OCI-LY7 (cell line): ENCODE data around the gene P2RY8. TPM values are rescaled to one million over a fixed set of nuclear protein-coding genes. Genes with fewer than 3 reads are reported as not detected.
"Not testable (repeated sequence)": the region's sequence is repeated elsewhere in the genome, so short reads cannot be mapped to it uniquely, and the experiment has no call there.

Source experiments
- BruUV-seq: library from RNA; stranded (reverse); fragments of 400-500 nt; replicated peaks from 2 replicates; lab custom pipeline; 2021; lab: Mats Ljungman, UMichigan
- CTCF ChIA-PET: fragments of 300-600 bp; sonication (Branson Sonifier 250); formaldehyde crosslinking; loops from one replicate; lab custom pipeline; 2022; ENCODE audit warnings: antibody characterized with exemption; ENCODE audit not compliant: unreplicated experiment; lab: Charles Lee
- POLR2A ChIA-PET: fragments of 300-600 bp; sonication (Branson Sonifier 250); formaldehyde crosslinking; loops from one replicate; lab custom pipeline; 2022; ENCODE audit warnings: antibody characterized with exemption; lab: Charles Lee
- DNase-seq: peaks from one replicate; pipeline ENCODE4 v3.0.0-alpha.2; 2015; ENCODE audit warnings: low spot score
- H2AFZ ChIP-seq: fragments of 200-600 bp; sonication (generic), shearing (Covaris generic); 2 replicates; pipeline ENCODE4 v1.6.1; 2014; ENCODE audit warnings: mild to moderate bottlenecking, antibody characterized with exemption, low read length, moderate library complexity
- H3K27ac ChIP-seq: fragments of 200-600 bp; sonication (generic); 2 replicates; pipeline ENCODE4 v1.5.1; 2014; ENCODE audit warnings: mixed run types, low read depth, mild to moderate bottlenecking, moderate library complexity, low read length, inconsistent platforms; ENCODE audit not compliant: poor library complexity, severe bottlenecking
- H3K36me3 ChIP-seq: fragments of 200-600 bp; sonication (generic); 2 replicates; pipeline ENCODE4 v1.6.1; 2014; ENCODE audit warnings: mild to moderate bottlenecking, antibody characterized with exemption, low read length, moderate library complexity, mixed read lengths; ENCODE audit not compliant: insufficient read depth
- H3K4me1 ChIP-seq: fragments of 200-600 bp; sonication (generic); 2 replicates; pipeline ENCODE4 v1.5.1; 2014; ENCODE audit warnings: mild to moderate bottlenecking, low read length; ENCODE audit not compliant: insufficient read depth, poor library complexity, severe bottlenecking
- H3K4me2 ChIP-seq: fragments of 200-600 bp; sonication (generic); 2 replicates; pipeline ENCODE4 v1.6.1; 2014; ENCODE audit warnings: mild to moderate bottlenecking, low read length
- H3K4me3 ChIP-seq: fragments of 200-600 bp; sonication (generic); 2 replicates; pipeline ENCODE4 v1.5.1; 2014; ENCODE audit warnings: mild to moderate bottlenecking, low read depth, low read length; ENCODE audit not compliant: poor library complexity, severe bottlenecking
- H3K79me2 ChIP-seq: fragments of 200-600 bp; sonication (generic); 2 replicates; pipeline ENCODE4 v1.6.1; 2016; ENCODE audit warnings: low read depth, mild to moderate bottlenecking, low read length, moderate library complexity, mixed read lengths; ENCODE audit not compliant: insufficient read depth
- H3K9me2 ChIP-seq: fragments of 200-600 bp; sonication (generic); 2 replicates; pipeline ENCODE4 v1.6.1; 2016; ENCODE audit warnings: mild to moderate bottlenecking, low read length, mixed read lengths; ENCODE audit not compliant: insufficient read depth
- H3K9me3 ChIP-seq: fragments of 200-600 bp; sonication (generic); 2 replicates; pipeline ENCODE4 v1.6.1; 2014; ENCODE audit warnings: mild to moderate bottlenecking, mixed run types, low read length, mixed read lengths
- H4K20me1 ChIP-seq: fragments of 200-600 bp; sonication (generic); 2 replicates; pipeline ENCODE4 v1.6.1; 2014; ENCODE audit warnings: mild to moderate bottlenecking, antibody characterized with exemption, low read length, moderate library complexity, mixed read lengths; ENCODE audit not compliant: insufficient read depth
- EZH2phosphoT487 ChIP-seq: fragments of 200-600 bp; sonication (generic); IDR thresholded peaks from 2 replicates; pipeline ENCODE4 v1.6.1; 2018; ENCODE audit warnings: low read depth, borderline replicate concordance, mild to moderate bottlenecking, mixed run types, antibody characterized with exemption, low read length, moderate library complexity, mixed read lengths
- intact Hi-C: fragments of 100-400 bp; cut with micrococcal nuclease; formaldehyde crosslinking; loops from one replicate; pipeline ENCODE4 v1.10.0; 2022; ENCODE audit not compliant: unreplicated experiment
- total RNA-seq, 2 experiments: library from RNA; depleted of rRNA in 1 of 2; stranded (reverse); fragments of >200 nt in 1 of 2; shearing (Covaris generic) in 1 of 2; gene quantifications; 2 replicates each; pipeline ENCODE4 v1.2.3, GENCODE V29; 2014 to 2022
- TF ChIP-seq, protein P1 (sequence below): fragments of 200-600 bp; sonication (generic); conservative IDR thresholded peaks from 2 replicates; pipeline ENCODE4 v1.5.1; 2014; ENCODE audit warnings: mild to moderate bottlenecking, antibody characterized with exemption, low read length, moderate library complexity, mixed read lengths

Gene P2RY8
- total RNA-seq, 2 experiments from 2014 or later = 110 to 149 TPM

DNA sequence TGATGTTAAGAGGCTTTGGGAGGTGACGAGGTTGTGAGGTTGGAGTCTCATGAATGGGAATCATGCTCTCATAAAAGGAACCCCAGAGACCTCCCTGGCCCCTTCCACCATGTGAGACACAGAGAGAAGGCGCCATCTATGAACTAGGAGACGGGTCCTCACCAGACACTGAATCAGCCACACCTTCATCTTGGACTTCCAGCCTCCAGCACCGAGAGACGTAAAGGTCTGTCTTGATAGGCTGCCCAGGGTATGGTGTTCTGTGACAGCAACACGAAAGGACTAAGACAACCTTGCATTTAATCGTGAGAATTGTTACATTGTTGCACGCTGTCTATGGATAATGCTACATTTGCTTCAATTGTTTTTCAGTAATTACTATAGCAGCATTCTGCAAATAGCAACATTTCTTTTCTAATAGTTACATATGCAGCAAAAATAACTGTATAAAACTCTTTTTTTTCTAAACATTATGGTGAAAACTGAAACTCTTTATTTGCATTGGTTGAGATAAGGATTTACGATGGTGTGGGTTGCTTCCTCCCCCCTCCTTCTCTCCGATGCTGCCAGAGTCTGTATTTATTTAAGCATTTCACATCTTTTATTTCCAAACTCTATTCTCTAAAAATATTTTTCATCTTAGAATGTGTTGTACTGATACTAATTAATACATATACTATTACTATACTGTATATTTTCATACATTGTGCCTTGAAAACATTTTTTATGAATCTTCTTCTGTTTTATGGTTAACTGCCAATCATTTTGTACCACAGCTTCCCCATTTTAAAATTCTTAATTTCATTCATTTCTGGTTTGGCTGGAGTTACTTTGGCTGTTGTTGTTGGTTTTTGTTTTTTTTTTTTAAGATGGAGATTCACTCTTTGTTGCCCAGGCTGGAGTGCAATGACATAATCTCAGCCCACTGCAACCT, 28.0 kb upstream of the P2RY8 start:
- DNase-seq = no peak
- no peaks in the 10 kb centered on the region for H3K79me2 ChIP-seq
- peak overlapping the region; percentile 13 for H3K4me3 ChIP-seq
- peak overlapping the region; percentile 61 for H2AFZ ChIP-seq
- no peak overlapping the region for H3K27ac ChIP-seq
- no TSS peak for BruUV-seq
- POLR2A ChIA-PET = no interaction called here
- intact Hi-C loops = no loop called here
- TF ChIP-seq, protein P1, sequence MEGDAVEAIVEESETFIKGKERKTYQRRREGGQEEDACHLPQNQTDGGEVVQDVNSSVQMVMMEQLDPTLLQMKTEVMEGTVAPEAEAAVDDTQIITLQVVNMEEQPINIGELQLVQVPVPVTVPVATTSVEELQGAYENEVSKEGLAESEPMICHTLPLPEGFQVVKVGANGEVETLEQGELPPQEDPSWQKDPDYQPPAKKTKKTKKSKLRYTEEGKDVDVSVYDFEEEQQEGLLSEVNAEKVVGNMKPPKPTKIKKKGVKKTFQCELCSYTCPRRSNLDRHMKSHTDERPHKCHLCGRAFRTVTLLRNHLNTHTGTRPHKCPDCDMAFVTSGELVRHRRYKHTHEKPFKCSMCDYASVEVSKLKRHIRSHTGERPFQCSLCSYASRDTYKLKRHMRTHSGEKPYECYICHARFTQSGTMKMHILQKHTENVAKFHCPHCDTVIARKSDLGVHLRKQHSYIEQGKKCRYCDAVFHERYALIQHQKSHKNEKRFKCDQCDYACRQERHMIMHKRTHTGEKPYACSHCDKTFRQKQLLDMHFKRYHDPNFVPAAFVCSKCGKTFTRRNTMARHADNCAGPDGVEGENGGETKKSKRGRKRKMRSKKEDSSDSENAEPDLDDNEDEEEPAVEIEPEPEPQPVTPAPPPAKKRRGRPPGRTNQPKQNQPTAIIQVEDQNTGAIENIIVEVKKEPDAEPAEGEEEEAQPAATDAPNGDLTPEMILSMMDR = no peak
- TF ChIP-seq EZH2phosphoT487 = no peak
- H4K20me1 ChIP-seq = no peaks in the 10 kb centered on the region
- H3K9me2 ChIP-seq = no peaks in the 10 kb centered on the region
- peak overlapping the region; percentile 47 for H3K4me2 ChIP-seq
- no peaks in the 10 kb centered on the region for H3K9me3 ChIP-seq
- H3K36me3 ChIP-seq = no peaks in the 10 kb centered on the region
- CTCF ChIA-PET = no interaction called here
- peaks cover 15% of the 10 kb centered on the region for H3K4me1 ChIP-seq

DNA sequence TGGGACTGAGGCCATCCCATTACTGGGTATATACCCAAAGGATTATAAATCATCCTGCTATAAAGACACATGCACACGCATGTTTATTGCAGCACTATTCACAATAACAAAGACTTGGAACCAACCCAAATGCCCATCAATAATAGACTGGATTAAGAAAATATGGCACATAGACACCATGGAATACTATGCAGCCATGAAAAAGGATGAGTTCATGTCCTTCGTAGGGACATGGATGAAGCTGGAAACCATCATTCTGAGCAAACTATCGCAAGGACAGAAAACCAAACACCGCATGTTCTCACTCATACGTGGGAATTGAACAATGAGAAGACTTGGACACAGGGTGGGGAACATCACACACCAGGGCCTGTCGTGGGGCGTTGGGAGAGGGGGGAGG, 27.1 kb upstream of the P2RY8 start:
- H3K4me1 ChIP-seq = peaks cover 15% of the 10 kb centered on the region
- H3K79me2 ChIP-seq, H3K27ac ChIP-seq, POLR2A ChIA-PET, H4K20me1 ChIP-seq, H3K4me2 ChIP-seq, H3K4me3 ChIP-seq, DNase-seq, H3K9me3 ChIP-seq, BruUV-seq, CTCF ChIA-PET, intact Hi-C loops, H3K9me2 ChIP-seq, H2AFZ ChIP-seq, H3K36me3 ChIP-seq: not testable (repeated sequence)

DNA sequence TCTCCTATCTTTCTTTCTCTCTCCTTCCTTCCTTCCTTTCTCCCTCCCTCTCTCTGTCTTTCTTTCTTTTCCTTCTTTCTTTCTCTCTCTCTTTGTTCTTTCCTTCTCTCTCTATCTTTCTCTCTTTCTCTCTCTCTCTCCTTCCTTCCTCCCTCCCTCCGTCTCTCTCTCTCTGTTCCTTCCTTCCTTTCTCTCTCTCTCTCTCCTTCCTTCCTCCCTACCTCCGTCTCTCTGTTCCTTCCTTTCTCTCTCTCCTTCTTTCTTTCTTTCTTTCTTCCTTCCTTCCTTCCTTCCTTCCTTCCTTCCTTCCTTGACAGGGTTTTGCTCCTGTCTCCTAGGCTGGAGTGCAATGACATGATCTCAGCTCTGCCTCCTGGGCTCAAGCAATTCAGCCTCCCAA, 24.2 kb upstream of the P2RY8 start:
- no peaks in the 10 kb centered on the region for H3K36me3 ChIP-seq
- H4K20me1 ChIP-seq = no peaks in the 10 kb centered on the region
- H3K27ac ChIP-seq = no peak overlapping the region
- no peak for TF ChIP-seq EZH2phosphoT487
- TF ChIP-seq, protein P1 = no peak
- no peak for DNase-seq
- H2AFZ ChIP-seq = no peak overlapping the region
- ChIA-PET POLR2A (no interaction called here), CTCF (no interaction called here)
- H3K4me1 ChIP-seq = peaks cover 15% of the 10 kb centered on the region
- no peaks in the 10 kb centered on the region for H3K9me3 ChIP-seq
- BruUV-seq = no TSS peak
- H3K4me3 ChIP-seq = no peak overlapping the region
- no peak overlapping the region for H3K4me2 ChIP-seq
- no peaks in the 10 kb centered on the region for H3K9me2 ChIP-seq
- intact Hi-C loops = no loop called here
- H3K79me2 ChIP-seq = no peaks in the 10 kb centered on the region
